Vagina (tissue), 2 donors: ENCODE results near the gene LIPG.

Experiments
- CTCF ChIP-seq, 3 experiments: fragments of 450-650 bp in 2 of 3; fragments of 200-600 bp in 1 of 3; sonication (generic) in 1 of 3; IDR thresholded peaks; one replicate each; pipeline ENCODE4 v1.5.1; 2017 to 2019; ENCODE audit warnings: antibody characterized with exemption in 3 of 3, mild to moderate bottlenecking in 2 of 3, moderate library complexity in 2 of 3
- POLR2A ChIP-seq, 2 donors: fragments of 450-650 bp; IDR thresholded peaks; one replicate each; pipeline ENCODE4 v1.6.1; 2017; ENCODE audit warnings: antibody characterized with exemption in 2 of 2, mild to moderate bottlenecking in 2 of 2, moderate library complexity in 2 of 2
- POLR2AphosphoS5 ChIP-seq, 2 donors: sonication (generic); formaldehyde crosslinking; IDR thresholded peaks; one replicate each; pipeline ENCODE4 v1.9.0; 2017; ENCODE audit warnings: antibody characterized with exemption in 2 of 2, mild to moderate bottlenecking in 2 of 2, low read depth in 1 of 2; ENCODE audit not compliant: insufficient read depth in 1 of 2

- TF ChIP-seq CTCF (IDR thresholded peaks at IDR 0.05), result no peak
- no peak for TF ChIP-seq POLR2AphosphoS5 (IDR thresholded peaks at IDR 0.05; ENCODE audit: insufficient read depth in 1 of 2, low read depth in 1 of 2)
- no peak for TF ChIP-seq POLR2A (IDR thresholded peaks at IDR 0.05)
Observed at GRCh38 chr18:49617329-49617695, 55.5 kb downstream of the LIPG start.
